ENCODE measurements around the gene WSCD1. TPM values are rescaled to one million over a fixed set of nuclear protein-coding genes. Genes with fewer than 3 reads are reported as not detected.

Gene WSCD1
- total RNA-seq, result 45.8 and 71.0 TPM in 2 replicates

DNA sequence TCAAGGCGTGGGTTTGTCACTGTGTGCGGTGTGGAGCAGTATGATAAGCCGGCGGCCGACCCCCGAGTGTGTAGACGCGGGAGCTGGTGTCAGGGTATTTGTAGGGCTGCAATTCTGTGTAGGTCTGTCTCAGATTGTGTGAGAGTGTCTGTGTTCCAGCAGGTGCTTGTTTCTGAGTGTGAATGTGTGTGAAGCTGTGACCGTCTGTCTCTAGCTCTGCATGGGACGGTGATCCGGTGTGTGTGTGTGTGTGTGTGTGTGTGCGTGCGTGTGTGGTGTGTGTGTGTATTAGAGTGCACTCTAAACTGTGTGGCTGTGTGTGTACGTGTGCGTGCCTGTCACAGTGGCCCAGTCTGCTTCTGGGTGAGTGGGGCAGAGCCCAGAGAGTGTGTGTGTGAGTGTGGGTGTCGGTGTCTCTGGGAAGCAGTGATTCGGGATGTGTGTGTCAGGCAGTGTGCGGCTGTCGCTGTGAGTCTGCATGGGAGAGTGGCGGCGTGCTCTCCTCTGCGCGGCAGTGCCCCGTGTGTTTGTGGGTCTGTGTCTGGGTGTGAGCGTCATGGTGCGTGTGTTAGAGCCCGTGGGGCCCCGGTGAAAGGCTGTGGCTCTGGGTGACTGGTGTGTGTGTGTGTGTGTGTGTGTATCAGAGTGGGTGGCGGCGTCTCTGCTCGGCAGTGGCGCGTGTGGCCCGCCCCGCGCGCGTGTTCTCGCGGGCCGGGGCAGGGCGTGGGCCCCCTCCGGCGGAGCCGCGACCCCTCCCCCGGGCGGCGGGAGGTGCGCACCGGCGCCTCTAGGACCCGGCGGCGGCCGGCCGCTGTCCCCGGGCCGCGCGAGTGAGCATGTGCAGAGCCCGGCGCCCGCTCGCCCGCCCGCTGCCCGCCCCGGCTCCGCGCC is at the start of gene WSCD1:
WSCD1 (plus strand) TSS at position 841 of the 891 bp plus-strand sequence. CDS start 10,280 bp downstream, outside the sequence.

Measured in endothelial cell of coronary artery (primary cell).